ENCODE results near the gene SLC9A2.

Gene SLC9A2

GRCh38 chr2:102619414-102620319 lies at the start of gene SLC9A2:
TSS of gene SLC9A2 (plus strand) at chr2:102619553. CDS start at chr2:102619849, 296 bp downstream.
- peak in 1 of 3 donors; percentile 5 for DNase-seq (ENCODE audit: low read depth in 2 of 3, low spot score in 1 of 3)

GRCh38 chr2:102575888-102576287 lies 43.5 kb upstream of the SLC9A2 start:
- no peak for DNase-seq (ENCODE audit: low read depth in 2 of 3, low spot score in 1 of 3)

- no peak for DNase-seq (ENCODE audit: low read depth in 2 of 3, low spot score in 1 of 3)
These were observed 41.0 kb upstream of the SLC9A2 start for GRCh38 chr2:102578376-102578775.

GRCh38 chr2:102581911-102582310 lies 37.4 kb upstream of the SLC9A2 start:
- no peak for DNase-seq (ENCODE audit: low read depth in 2 of 3, low spot score in 1 of 3)

- DNase-seq (ENCODE audit: low read depth in 2 of 3, low spot score in 1 of 3): no peak
These were observed 36.5 kb upstream of the SLC9A2 start for GRCh38 chr2:102582845-102583244.

- DNase-seq (ENCODE audit: low read depth in 2 of 3, low spot score in 1 of 3): no peak
These were observed 33.4 kb upstream of the SLC9A2 start for GRCh38 chr2:102585847-102586404.

GRCh38 chr2:102588213-102588939 lies 31.0 kb upstream of the SLC9A2 start:
- DNase-seq (ENCODE audit: low read depth in 2 of 3, low spot score in 1 of 3): no peak

- no peak for DNase-seq (ENCODE audit: low read depth in 2 of 3, low spot score in 1 of 3)
These were observed 29.9 kb upstream of the SLC9A2 start for GRCh38 chr2:102589444-102589843.

- no peak for DNase-seq (ENCODE audit: low read depth in 2 of 3, low spot score in 1 of 3)
These were observed 27.8 kb upstream of the SLC9A2 start for GRCh38 chr2:102591491-102592045.

GRCh38 chr2:102592601-102593000 lies 26.8 kb upstream of the SLC9A2 start:
- DNase-seq (ENCODE audit: low read depth in 2 of 3, low spot score in 1 of 3): peak in 2 of 3 donors; percentile 11 to 47

GRCh38 chr2:102593516-102593915 lies 25.8 kb upstream of the SLC9A2 start:
- DNase-seq (ENCODE audit: low read depth in 2 of 3, low spot score in 1 of 3): no peak

- no peak for DNase-seq (ENCODE audit: low read depth in 2 of 3, low spot score in 1 of 3)
These were observed 24.8 kb upstream of the SLC9A2 start for GRCh38 chr2:102594445-102595016.

- no peak for DNase-seq (ENCODE audit: low read depth in 2 of 3, low spot score in 1 of 3)
These were observed 21.6 kb upstream of the SLC9A2 start for GRCh38 chr2:102597788-102598187.

GRCh38 chr2:102599486-102599885 lies 19.9 kb upstream of the SLC9A2 start:
- no peak for DNase-seq (ENCODE audit: low read depth in 2 of 3, low spot score in 1 of 3)

- no peak for DNase-seq (ENCODE audit: low read depth in 2 of 3, low spot score in 1 of 3)
These were observed 17.6 kb upstream of the SLC9A2 start for GRCh38 chr2:102601730-102602129.

GRCh38 chr2:102603904-102604303 lies 15.4 kb upstream of the SLC9A2 start:
- no peak for DNase-seq (ENCODE audit: low read depth in 2 of 3, low spot score in 1 of 3)

GRCh38 chr2:102604769-102605168 lies 14.6 kb upstream of the SLC9A2 start:
- no peak for DNase-seq (ENCODE audit: low read depth in 2 of 3, low spot score in 1 of 3)

GRCh38 chr2:102606353-102606752 lies 13.0 kb upstream of the SLC9A2 start:
- DNase-seq (ENCODE audit: low read depth in 2 of 3, low spot score in 1 of 3): no peak

- peak; percentile 23 to 44 (median 28) for DNase-seq (ENCODE audit: low read depth in 2 of 3, low spot score in 1 of 3)
These were observed 3.5 kb upstream of the SLC9A2 start for GRCh38 chr2:102615620-102616436.
